A549 treated with AZD2906 at 1 μM for 4 hours (cell line): ENCODE data around the gene SYNPR. TPM values are rescaled to one million over a fixed set of nuclear protein-coding genes. Genes with fewer than 3 reads are reported as not detected.

Source experiments
- total RNA-seq: library from RNA; stranded (reverse); fragments of 200-300 nt; extraction: Qiagen RNA extraction; gene quantifications from 5 replicates; pipeline ENCODE4 v1.2.3, GENCODE V29; 2022

Gene SYNPR
- not detected in 5 replicates for total RNA-seq

GRCh38 chr3:63278171-63279004 lies at the start of gene SYNPR:
SYNPR (plus strand) TSS chr3:63278308.

GRCh38 chr3:63652066-63652725 lies 374.1 kb downstream of the SYNPR start, which contains the start of gene SNTN:
SNTN (plus strand) TSS chr3:63652675; CDS start chr3:63652688, 13 bp downstream.

